Camera-type eye (tissue), 1 donor: ENCODE results near the gene CCDC134. TPM values are rescaled to one million over a fixed set of nuclear protein-coding genes. Genes with fewer than 3 reads are reported as not detected.

Experiments used
- total RNA-seq: library from RNA; depleted of rRNA; stranded (reverse); fragments of >200 nt; gene quantifications from one replicate; pipeline ENCODE4 v1.2.3, GENCODE V29; 2014

Gene CCDC134
- total RNA-seq, result 33.7 TPM

DNA sequence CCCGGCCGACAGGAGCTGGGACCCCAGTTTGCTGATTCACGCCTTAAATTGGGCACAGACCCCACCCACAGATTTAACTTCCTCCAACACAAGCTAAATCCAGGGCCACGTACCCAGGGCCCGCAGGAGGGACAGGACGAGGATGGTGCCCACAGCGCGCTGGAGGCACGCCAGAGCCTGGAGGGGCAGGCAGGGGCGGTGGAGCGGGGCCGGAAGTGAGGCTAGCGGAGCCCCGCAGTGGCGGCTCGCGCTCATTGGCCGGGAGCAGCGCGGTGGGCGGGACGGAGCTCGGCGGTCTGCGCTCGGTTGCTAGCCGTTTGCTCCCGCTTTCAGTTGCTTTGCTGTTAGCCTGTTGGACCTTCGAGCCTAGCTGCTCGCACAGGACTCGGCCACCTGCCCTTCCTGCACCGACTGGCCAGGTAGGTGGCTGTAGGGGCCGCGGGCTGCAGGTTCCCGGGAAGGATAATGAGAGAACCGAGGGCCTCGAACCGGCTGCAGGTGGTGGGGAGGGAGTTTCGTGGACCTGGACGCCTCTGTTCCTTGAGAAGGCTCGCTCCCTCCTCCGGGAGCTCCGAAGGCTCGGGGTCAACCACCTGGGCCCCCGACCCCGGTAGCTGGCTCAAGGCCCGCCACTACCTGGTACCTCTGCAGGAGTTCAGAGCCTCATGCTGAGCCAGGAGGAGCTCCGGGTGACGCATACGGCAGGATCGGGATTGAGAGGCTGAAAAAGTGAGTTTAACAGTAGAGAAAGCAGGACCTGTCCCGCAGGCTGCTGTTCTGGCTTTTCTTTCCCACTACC, at the start of gene CCDC134:
Gene CCDC134 (plus strand): TSS at position 332 of the 799 bp plus-strand sequence. CDS start 8,212 bp downstream, outside the sequence.

DNA sequence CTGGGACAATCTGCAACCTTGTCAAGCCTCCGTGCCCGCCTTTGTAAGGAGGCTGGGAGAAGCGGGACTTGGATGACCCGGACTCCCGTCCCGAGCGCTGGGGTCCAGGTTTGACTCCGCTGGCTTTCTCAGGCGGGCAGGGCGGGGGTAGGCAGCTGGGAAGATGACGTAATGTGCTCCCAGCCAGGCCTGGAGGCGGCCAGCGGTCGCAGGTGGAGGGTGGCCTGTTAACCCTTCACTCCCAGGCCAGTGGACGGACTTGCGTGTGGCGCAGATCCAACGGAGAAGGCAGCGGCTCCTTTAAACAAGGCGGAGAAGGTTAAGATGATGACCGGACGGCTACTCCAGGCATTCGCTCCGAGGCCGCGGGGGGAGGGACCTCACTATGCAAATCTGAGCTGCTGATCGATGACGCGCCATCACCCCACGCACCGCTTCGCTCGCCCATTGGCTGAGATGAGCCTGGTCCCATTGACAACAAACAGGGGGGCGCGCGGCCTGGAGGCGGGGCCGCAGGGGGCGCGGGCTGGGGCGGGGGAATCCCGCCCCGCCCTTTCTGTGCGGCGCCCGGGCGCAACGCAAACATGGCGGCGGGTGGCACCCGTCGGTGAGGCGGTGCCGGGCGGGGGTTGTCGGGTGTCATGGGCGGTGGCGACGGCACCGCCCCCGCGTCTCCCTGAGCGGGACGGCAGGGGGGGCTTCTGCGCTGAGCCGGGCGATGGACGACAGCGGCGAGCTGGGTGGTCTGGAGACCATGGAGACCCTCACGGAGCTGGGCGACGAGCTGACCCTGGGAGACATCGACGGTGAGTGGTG, 32.3 kb downstream of the CCDC134 start, which contains the start of gene SREBF2:
Gene SREBF2 (plus strand): TSS at position 553 of the 816 bp plus-strand sequence. CDS start 166 bp downstream, at position 719.

Other genes with a start within 250 kb of the CCDC134 start
- gene CSDC2, start 239.7 kb upstream of the CCDC134 start, total RNA-seq, result 4.8 TPM
- 18.6 TPM for gene PMM1, start 210.8 kb upstream of the CCDC134 start, total RNA-seq
- 18.5 TPM for gene DESI1, start 179.6 kb upstream of the CCDC134 start, total RNA-seq
- gene XRCC6, start 179.4 kb upstream of the CCDC134 start, total RNA-seq, result 246 TPM
- 75.9 TPM for gene SNU13, start 111.8 kb upstream of the CCDC134 start, total RNA-seq
- gene MEI1, start 101.2 kb upstream of the CCDC134 start, total RNA-seq, result 0.82 TPM
- 67.0 TPM for gene SREBF2, start 32.4 kb downstream of the CCDC134 start, total RNA-seq
- gene SHISA8, start 114.4 kb downstream of the CCDC134 start, total RNA-seq, result 0.55 TPM
- 0.49 TPM for gene TNFRSF13C, start 126.1 kb downstream of the CCDC134 start, total RNA-seq
- gene CENPM, start 146.5 kb downstream of the CCDC134 start, total RNA-seq, result 11.3 TPM
- 47.3 TPM for gene SEPTIN3, start 168.8 kb downstream of the CCDC134 start, total RNA-seq
- gene WBP2NL, start 198.1 kb downstream of the CCDC134 start, total RNA-seq, result 8.6 TPM